ENCODE results near the gene DNAAF8. TPM values are rescaled to one million over a fixed set of nuclear protein-coding genes. Genes with fewer than 3 reads are reported as not detected.

DNAAF8 gene
- polyA plus RNA-seq, 3 donors = 0.43 to 0.94 (median 0.90) TPM

- H3K27ac ChIP-seq (ENCODE audit: low read depth, low read length) = no peak overlapping the region
- 1 to 2% (median 1%) methylated on average over 42 to 54 of the region's 54 CpGs for WGBS, 3 donors
Measured at GRCh38 chr16:4693956-4694641, 40.2 kb upstream of the DNAAF8 start.

GRCh38 chr16:4694642-4695451 is 39.5 kb upstream of the DNAAF8 start:
- 49 to 57% (median 54%) methylated on average over 23 to 26 of the region's 26 CpGs for WGBS, 3 donors
- H3K27ac ChIP-seq (ENCODE audit: low read depth, low read length) = no peak overlapping the region

- 60 to 67% (median 60%) methylated on average over 12 of the region's 12 CpGs for WGBS, 3 donors
- H3K27ac ChIP-seq (ENCODE audit: low read depth, low read length) = no peak overlapping the region
Measured at GRCh38 chr16:4695473-4696171, 38.7 kb upstream of the DNAAF8 start.

- 51 to 61% (median 61%) methylated on average over 19 of the region's 19 CpGs for WGBS, 3 donors
- no peak overlapping the region for H3K27ac ChIP-seq (ENCODE audit: low read depth, low read length)
Measured at GRCh38 chr16:4696172-4696904, 38.0 kb upstream of the DNAAF8 start.

- H3K27ac ChIP-seq (ENCODE audit: low read depth, low read length) = no peak overlapping the region
- WGBS, 3 donors = 58 to 83% (median 83%) methylated on average over 33 of the region's 33 CpGs
Measured at GRCh38 chr16:4696905-4697847, 37.2 kb upstream of the DNAAF8 start.

- no peak overlapping the region for H3K27ac ChIP-seq (ENCODE audit: low read depth, low read length)
- 79 to 85% (median 83%) methylated on average over 9 of the region's 9 CpGs for WGBS, 3 donors
Measured at GRCh38 chr16:4697848-4698291, 36.5 kb upstream of the DNAAF8 start.

GRCh38 chr16:4698321-4699045 is 35.9 kb upstream of the DNAAF8 start:
- WGBS, 3 donors = 90 to 94% (median 92%) methylated on average over 32 to 36 of the region's 36 CpGs
- H3K27ac ChIP-seq (ENCODE audit: low read depth, low read length) = no peak overlapping the region

GRCh38 chr16:4699046-4699556 is 35.2 kb upstream of the DNAAF8 start:
- 90 to 95% (median 90%) methylated on average over 19 of the region's 19 CpGs for WGBS, 3 donors
- no peak overlapping the region for H3K27ac ChIP-seq (ENCODE audit: low read depth, low read length)

- 94 to 95% (median 94%) methylated on average over 13 of the region's 13 CpGs for WGBS, 3 donors
- H3K27ac ChIP-seq (ENCODE audit: low read depth, low read length) = no peak overlapping the region
Measured at GRCh38 chr16:4700380-4700996, 33.8 kb upstream of the DNAAF8 start.

- no peak overlapping the region for H3K27ac ChIP-seq (ENCODE audit: low read depth, low read length)
- WGBS, 3 donors = 81 to 92% (median 88%) methylated on average over 33 of the region's 33 CpGs
Measured at GRCh38 chr16:4700997-4701743, 33.2 kb upstream of the DNAAF8 start.

- WGBS, 3 donors = 86 to 94% (median 91%) methylated on average over 17 of the region's 17 CpGs
Measured at GRCh38 chr16:4701791-4702465, 32.4 kb upstream of the DNAAF8 start.

GRCh38 chr16:4702466-4702808 is 31.9 kb upstream of the DNAAF8 start:
- no peak overlapping the region for H3K27ac ChIP-seq (ENCODE audit: low read depth, low read length)
- 51 to 84% (median 59%) methylated on average over 7 of the region's 7 CpGs for WGBS, 3 donors

More at GRCh38 chr16:4701791-4702465, 32.4 kb upstream of the DNAAF8 start:
- H3K27ac ChIP-seq (ENCODE audit: low read depth, low read length) = no peak overlapping the region

GRCh38 chr16:4703906-4704305 is 30.4 kb upstream of the DNAAF8 start:
- WGBS, 3 donors = 71 to 84% (median 72%) methylated on average over 7 of the region's 7 CpGs
- no peak overlapping the region for H3K27ac ChIP-seq (ENCODE audit: low read depth, low read length)

- no peak overlapping the region for H3K27ac ChIP-seq (ENCODE audit: low read depth, low read length)
- 79 to 90% (median 86%) methylated on average over 8 of the region's 8 CpGs for WGBS, 3 donors
Measured at GRCh38 chr16:4704491-4704890, 29.8 kb upstream of the DNAAF8 start.

- H3K27ac ChIP-seq (ENCODE audit: low read depth, low read length) = no peak overlapping the region
- WGBS, 3 donors = 94 to 96% (median 94%) methylated on average over 14 of the region's 14 CpGs
Measured at GRCh38 chr16:4704913-4705312, 29.4 kb upstream of the DNAAF8 start.

Measured in adipose tissue (tissue), 3 donors.